ENCODE data around the gene RNF213.

RNF213 gene

DNA sequence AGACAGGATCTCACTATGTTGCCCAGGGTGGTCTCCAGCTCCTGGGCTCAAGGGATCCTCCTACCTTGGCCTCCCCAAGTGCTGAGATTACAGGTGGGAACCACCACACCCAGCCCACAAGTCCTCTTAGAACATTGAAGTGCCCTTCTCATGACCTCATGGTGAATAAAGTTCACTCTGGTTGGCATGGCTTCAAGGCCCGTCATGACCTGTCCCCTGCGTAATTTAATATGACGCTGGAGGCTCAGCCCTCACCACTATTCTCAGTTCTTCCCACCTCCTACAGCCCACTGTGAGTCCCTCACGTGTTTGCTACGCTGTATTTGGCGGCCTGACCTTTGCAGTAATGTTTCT lies 156.3 kb downstream of the RNF213 start:
- H3F3A ChIP-seq (ENCODE audit: insufficient read depth): no peaks in the 10 kb centered on the region
- H3K27ac ChIP-seq (ENCODE audit: low read depth, low read length): no peak overlapping the region
- no peak overlapping the region for H3K4me2 ChIP-seq (ENCODE audit: low read depth, low read length, poor library complexity, severe bottlenecking)
- no peak overlapping the region for H2AFZ ChIP-seq (ENCODE audit: low read depth, low read length, severe bottlenecking)
- TF ChIP-seq EZH2phosphoT487 (conservative IDR thresholded peaks at IDR 0.05; ENCODE audit: low read length) (no peak), CTCF (IDR thresholded peaks at IDR 0.05; ENCODE audit: insufficient read depth, low read length, poor library complexity, severe bottlenecking) (no peak)
- no peaks in the 10 kb centered on the region for H3K9me2 ChIP-seq (replicated peaks; ENCODE audit: insufficient read depth, low read length)
- H4K20me1 ChIP-seq (ENCODE audit: low read depth, low read length): no peaks in the 10 kb centered on the region
- no peaks in the 10 kb centered on the region for H3K36me3 ChIP-seq (ENCODE audit: low read length)
- H3K79me2 ChIP-seq (ENCODE audit: insufficient read depth, low read length): no peaks in the 10 kb centered on the region
- no peaks in the 10 kb centered on the region for H3K27me3 ChIP-seq (ENCODE audit: low read length)
- no peaks in the 10 kb centered on the region for H3K9me3 ChIP-seq (ENCODE audit: insufficient read depth, low read length)
- no peak overlapping the region for H3K4me3 ChIP-seq (ENCODE audit: insufficient read depth, low read length, poor library complexity, severe bottlenecking)
- H3K9ac ChIP-seq (ENCODE audit: low read length): no peak overlapping the region

- Histone ChIP-seq H3K9me3 (ENCODE audit: insufficient read depth, low read length) (no peaks in the 10 kb centered on the region), H3K27me3 (ENCODE audit: low read length) (no peaks in the 10 kb centered on the region), H3F3A (ENCODE audit: insufficient read depth) (no peaks in the 10 kb centered on the region), H2AFZ (ENCODE audit: low read depth, low read length, severe bottlenecking) (no peak overlapping the region), H3K4me2 (ENCODE audit: low read depth, low read length, poor library complexity, severe bottlenecking) (no peak overlapping the region), H4K20me1 (ENCODE audit: low read depth, low read length) (no peaks in the 10 kb centered on the region), H3K4me3 (ENCODE audit: insufficient read depth, low read length, poor library complexity, severe bottlenecking) (no peak overlapping the region), H3K27ac (ENCODE audit: low read depth, low read length) (no peak overlapping the region), H3K36me3 (ENCODE audit: low read length) (no peaks in the 10 kb centered on the region), H3K9me2 (replicated peaks; ENCODE audit: insufficient read depth, low read length) (no peaks in the 10 kb centered on the region), H3K9ac (ENCODE audit: low read length) (no peak overlapping the region), H3K79me2 (ENCODE audit: insufficient read depth, low read length) (no peaks in the 10 kb centered on the region)
- TF ChIP-seq CTCF (IDR thresholded peaks at IDR 0.05; ENCODE audit: insufficient read depth, low read length, poor library complexity, severe bottlenecking) (no peak), EZH2phosphoT487 (conservative IDR thresholded peaks at IDR 0.05; ENCODE audit: low read length) (no peak)
These were observed 157.9 kb downstream of the RNF213 start for GRCh38 chr17:80418589-80418988.

DNA sequence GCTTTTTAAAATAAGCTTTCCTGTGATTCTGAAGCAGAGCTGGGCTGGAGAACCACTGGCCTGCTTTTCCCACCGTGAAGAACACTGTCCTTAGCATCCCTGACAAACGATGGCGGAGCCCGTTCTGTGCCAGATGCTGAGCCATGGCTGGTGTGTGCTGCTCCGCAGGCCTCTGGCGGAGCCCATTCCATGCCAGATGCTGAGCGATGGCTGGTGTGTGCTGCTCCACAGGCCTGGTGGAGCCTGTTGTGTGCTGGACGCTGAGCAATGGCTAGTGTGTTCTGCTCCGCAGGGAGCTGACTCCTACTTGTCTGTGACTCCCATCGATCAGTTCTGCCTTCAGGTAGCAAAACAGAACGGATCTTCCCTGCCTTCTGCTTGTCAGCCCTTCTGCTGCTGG lies 158.6 kb downstream of the RNF213 start:
- Histone ChIP-seq H3F3A (ENCODE audit: insufficient read depth) (no peaks in the 10 kb centered on the region), H3K27ac (ENCODE audit: low read depth, low read length) (no peak overlapping the region), H3K27me3 (ENCODE audit: low read length) (no peaks in the 10 kb centered on the region), H3K9ac (ENCODE audit: low read length) (no peak overlapping the region), H4K20me1 (ENCODE audit: low read depth, low read length) (no peaks in the 10 kb centered on the region), H3K36me3 (ENCODE audit: low read length) (no peaks in the 10 kb centered on the region), H3K79me2 (ENCODE audit: insufficient read depth, low read length) (no peaks in the 10 kb centered on the region), H3K9me3 (ENCODE audit: insufficient read depth, low read length) (no peaks in the 10 kb centered on the region), H3K9me2 (replicated peaks; ENCODE audit: insufficient read depth, low read length) (no peaks in the 10 kb centered on the region), H3K4me2 (ENCODE audit: low read depth, low read length, poor library complexity, severe bottlenecking) (no peak overlapping the region), H2AFZ (ENCODE audit: low read depth, low read length, severe bottlenecking) (no peak overlapping the region), H3K4me3 (ENCODE audit: insufficient read depth, low read length, poor library complexity, severe bottlenecking) (no peak overlapping the region)
- no peak for TF ChIP-seq CTCF (IDR thresholded peaks at IDR 0.05; ENCODE audit: insufficient read depth, low read length, poor library complexity, severe bottlenecking)
- no peak for TF ChIP-seq EZH2phosphoT487 (conservative IDR thresholded peaks at IDR 0.05; ENCODE audit: low read length)

All from SU-DHL-6 (cell line).